Epithelial cell of alveolus of lung (primary cell): ENCODE measurements around the gene RTL9. TPM values are rescaled to one million over a fixed set of nuclear protein-coding genes. Genes with fewer than 3 reads are reported as not detected.

Source experiments
- total RNA-seq: library from RNA; depleted of rRNA; stranded (reverse); fragments of >200 nt; gene quantifications from 2 replicates; pipeline ENCODE4 v1.2.1, GENCODE V29; 2015

Gene RTL9
- under 0.01 and 0.39 TPM in 2 replicates for total RNA-seq

DNA sequence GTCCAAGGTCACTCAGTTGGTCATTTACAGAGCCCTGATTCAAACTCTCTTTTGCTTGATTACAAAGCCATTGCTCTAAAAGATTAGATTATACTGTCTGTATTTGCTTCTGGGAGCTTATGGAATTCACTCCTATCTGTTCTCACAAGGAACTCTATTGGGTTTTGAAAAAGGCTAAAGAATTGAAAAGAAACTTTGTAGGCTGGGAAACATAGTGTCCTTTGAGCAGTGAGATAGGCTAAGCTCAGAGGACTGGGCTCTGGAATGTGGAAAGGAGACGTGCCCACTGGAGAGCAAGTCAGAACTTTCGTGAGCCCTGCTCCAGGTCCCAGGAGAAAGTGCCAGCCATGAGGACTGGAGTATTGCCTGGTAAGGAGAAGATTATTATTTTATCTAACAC, at the start of gene RTL9:
TSS of gene RTL9 (plus strand) at position 301 of the 400 bp plus-strand sequence. CDS start 91,770 bp downstream, outside the sequence.

GRCh38 chrX:110317820-110318663, 40.6 kb upstream of the RTL9 start, which contains the start of gene AMMECR1:
AMMECR1 (minus strand) TSS chrX:110318085; CDS start chrX:110318071, 14 bp downstream.

Other genes with a start within 250 kb of the RTL9 start
- gene AMMECR1, start 40.8 kb upstream of the RTL9 start, total RNA-seq = 13.6 and 18.2 TPM in 2 replicates